AG20443 (cell line): ENCODE results near the gene MGMT.

ENCODE experiments used
- DNase-seq: peaks from one replicate; pipeline ENCODE4 v3.0.0; 2012; ENCODE audit warnings: low spot score, mixed read lengths

The MGMT gene

DNA sequence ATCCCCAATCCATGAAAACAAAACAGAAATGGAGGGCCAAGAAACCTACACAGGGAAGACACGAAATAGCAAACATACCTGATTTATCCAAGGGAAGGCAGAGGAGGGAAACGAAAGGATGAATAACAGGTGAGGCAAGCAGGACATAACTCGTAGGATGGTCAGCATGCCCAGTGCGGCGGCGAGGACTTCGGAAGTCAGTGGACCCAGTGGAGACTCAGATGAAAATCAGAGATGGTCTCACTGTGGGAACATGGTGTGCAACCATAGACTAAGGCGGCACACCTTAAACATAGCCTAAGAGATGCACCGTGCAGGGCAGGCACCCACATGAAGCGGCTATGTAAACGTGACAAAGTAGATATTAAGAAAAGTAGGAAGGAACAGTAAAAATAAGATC, 157.5 kb downstream of the MGMT start:
- no peak for DNase-seq

DNA sequence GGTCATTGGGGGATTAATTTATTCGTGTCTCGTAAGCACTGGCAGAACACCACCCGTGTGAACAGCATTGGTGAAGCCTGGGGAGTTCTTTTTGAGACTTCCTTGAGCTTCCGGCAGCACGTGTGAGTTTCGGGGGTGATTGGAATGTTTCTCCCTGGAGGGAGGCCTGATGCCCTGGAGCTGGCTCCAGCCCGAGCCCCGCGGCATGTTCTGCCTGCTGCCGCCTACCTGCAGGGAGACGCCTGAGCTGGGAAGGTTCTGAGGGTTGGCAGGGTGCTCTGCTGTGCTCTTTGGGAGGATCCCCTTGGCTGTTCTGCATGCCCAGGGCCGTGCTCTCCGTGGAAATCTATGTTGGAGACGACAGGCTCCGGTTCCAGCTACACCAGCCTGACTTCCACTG, 159.3 kb downstream of the MGMT start:
- DNase-seq = no peak

DNA sequence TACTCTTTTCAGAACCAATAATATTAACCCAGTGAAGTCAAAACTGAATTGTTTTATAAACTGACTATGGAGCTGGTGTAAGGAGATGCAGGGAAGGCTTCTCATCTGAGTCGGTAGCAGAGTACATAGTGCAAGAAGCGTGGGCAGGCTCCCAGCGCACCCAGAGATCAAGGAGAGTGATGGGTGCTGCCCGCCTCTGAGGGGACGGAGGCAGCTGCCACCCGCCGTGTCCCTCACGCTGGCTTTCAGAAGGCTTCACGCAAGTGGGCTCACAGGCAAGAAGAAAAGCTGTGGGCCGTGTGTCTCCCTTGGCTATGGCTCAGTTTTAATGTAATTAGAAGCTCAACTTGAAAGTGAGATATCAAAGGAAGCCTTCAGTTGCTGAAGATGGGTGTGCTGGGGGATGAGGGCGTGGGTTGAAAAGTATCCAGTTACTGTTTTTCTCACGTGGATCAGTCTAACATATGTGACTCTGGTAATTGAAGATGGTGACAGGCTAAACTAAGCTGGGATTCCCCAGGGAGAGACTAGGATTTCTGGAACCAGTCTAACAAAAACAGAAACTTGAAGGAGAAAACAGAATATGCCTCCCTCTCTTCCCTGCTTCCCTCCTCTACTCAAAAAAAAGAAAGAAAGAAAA, 159.9 kb downstream of the MGMT start:
- DNase-seq = no peak

GRCh38 chr10:129627442-129627841, 160.4 kb downstream of the MGMT start:
- no peak for DNase-seq

GRCh38 chr10:129628823-129629222, 161.8 kb downstream of the MGMT start:
- DNase-seq = no peak

- DNase-seq = no peak
Observed at GRCh38 chr10:129629911-129630310, 162.9 kb downstream of the MGMT start.

- DNase-seq = no peak
Observed at GRCh38 chr10:129631006-129631405, 164.0 kb downstream of the MGMT start.

- DNase-seq = no peak
Observed at GRCh38 chr10:129631870-129632623, 165.0 kb downstream of the MGMT start.

DNA sequence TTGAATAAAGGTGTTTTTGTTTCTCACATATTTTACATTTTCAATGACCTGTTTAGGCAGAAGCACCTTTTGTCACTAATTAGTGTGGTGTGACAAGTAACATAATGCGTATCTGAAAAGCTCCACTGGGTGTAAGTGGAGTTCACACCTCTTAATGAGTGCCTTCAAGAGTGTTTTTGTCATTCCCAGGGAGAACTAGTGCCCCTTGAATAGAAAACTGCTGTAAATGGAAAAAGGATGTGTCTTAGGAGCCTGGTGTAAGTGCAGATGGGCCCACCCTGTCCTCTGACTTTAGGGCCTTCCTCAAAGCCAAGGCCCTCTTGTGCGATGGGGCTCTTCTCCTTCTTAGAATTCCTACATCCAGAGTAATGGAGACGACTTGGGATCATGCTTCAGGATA, 170.0 kb downstream of the MGMT start:
- no peak for DNase-seq

- DNase-seq = no peak
Observed at GRCh38 chr10:129637846-129638245, 170.8 kb downstream of the MGMT start.

- no peak for DNase-seq
Observed at GRCh38 chr10:129641351-129641750, 174.3 kb downstream of the MGMT start.

- DNase-seq = no peak
Observed at GRCh38 chr10:129641982-129642381, 174.9 kb downstream of the MGMT start.

DNA sequence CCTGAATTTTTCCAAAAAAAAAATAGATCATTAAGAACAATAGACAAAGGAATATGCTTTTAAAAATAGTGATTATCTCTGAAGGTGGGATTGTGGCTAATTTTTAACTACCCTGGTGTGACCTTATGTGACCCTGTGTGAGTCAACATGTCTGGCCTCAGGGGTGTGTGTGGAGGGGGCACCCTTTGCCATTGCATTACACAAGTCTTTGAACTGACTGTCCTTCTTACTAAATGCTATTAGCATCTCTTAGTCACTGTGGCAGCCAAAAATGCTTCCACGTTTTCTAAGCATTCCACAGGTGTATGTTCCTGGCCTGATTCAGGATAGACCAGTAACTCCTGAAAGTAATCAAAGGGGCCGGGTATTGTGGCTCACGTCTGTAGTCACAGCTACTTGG, 175.4 kb downstream of the MGMT start:
- DNase-seq = no peak

GRCh38 chr10:129643266-129643665, 176.2 kb downstream of the MGMT start:
- DNase-seq = no peak

- no peak for DNase-seq
Observed at GRCh38 chr10:129645487-129645886, 178.4 kb downstream of the MGMT start.

GRCh38 chr10:129646973-129647372, 179.9 kb downstream of the MGMT start:
- DNase-seq = no peak

- no peak for DNase-seq
Observed at GRCh38 chr10:129647590-129647989, 180.5 kb downstream of the MGMT start.

GRCh38 chr10:129648856-129649255, 181.8 kb downstream of the MGMT start:
- no peak for DNase-seq

DNA sequence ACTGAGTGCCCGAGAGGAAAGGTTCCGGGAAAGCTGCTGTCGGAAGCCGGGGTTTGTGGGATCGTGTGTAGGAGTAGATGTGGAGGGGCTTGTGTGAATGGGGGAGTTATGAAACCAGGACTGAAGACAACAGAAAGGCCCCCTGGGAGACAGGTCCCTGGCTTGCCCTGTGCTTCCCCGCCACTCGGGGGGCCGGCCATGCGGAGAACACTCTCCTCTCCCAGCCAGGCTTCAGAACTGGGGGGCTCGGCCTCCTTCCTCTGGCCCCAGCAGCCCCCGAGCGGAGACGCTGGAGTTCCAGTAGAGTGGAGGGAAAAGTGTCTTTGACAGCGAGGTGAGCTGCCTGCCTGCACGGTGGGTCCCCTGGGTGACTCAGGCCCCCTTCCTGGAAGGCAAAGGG, 185.0 kb downstream of the MGMT start:
- no peak for DNase-seq

GRCh38 chr10:129652521-129653201, 185.6 kb downstream of the MGMT start:
- no peak for DNase-seq

- no peak for DNase-seq
Observed at GRCh38 chr10:129653428-129653827, 186.4 kb downstream of the MGMT start.

DNA sequence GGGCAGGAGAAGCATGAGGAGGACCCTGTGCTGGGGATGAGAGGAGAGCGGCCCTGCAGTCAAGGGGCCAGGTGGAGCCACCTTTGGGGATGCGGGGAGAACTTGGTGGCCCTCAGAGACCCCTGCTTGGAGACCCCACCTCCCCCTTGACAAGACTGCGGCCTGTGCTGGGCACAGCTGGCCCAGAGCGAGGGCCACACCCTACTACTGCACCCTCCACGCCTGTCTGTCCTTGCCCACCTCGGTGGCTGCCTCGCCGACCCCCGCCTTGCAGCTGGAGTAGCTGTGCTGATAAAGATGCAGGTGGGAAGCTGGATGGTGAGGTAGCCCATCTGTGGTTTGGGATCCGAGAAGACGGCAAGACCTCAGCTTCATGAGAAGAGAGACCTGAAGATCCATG, 186.8 kb downstream of the MGMT start:
- no peak for DNase-seq

GRCh38 chr10:129654461-129654860, 187.4 kb downstream of the MGMT start:
- no peak for DNase-seq
